HCT116 (cell line): ENCODE data around the gene PPP1R16B. TPM values are rescaled to one million over a fixed set of nuclear protein-coding genes. Genes with fewer than 3 reads are reported as not detected.

Source experiments
- ATAC-seq: fragments of 200-7000 bp; cut with Tn5 transposase; 2 replicates; pipeline ENCODE4 v1.9.1; 2020; ENCODE audit warnings: mild to moderate bottlenecking, moderate library complexity
- BruUV-seq: library from RNA; stranded (reverse); fragments of 400-500 nt; replicated peaks from 2 replicates; lab custom pipeline; 2021; lab: Mats Ljungman, UMichigan
- CTCF ChIA-PET: fragments of 300-600 bp; sonication (Branson Sonifier 250); formaldehyde crosslinking; loops from one replicate; lab custom pipeline; 2021; ENCODE audit warnings: antibody characterized with exemption; lab: Charles Lee
- POLR2A ChIA-PET: fragments of 300-600, 350-600 bp; sonication (Branson Sonifier 250); formaldehyde crosslinking; loops from one replicate; lab custom pipeline; 2021; ENCODE audit warnings: antibody characterized with exemption; lab: Charles Lee
- RAD21 ChIA-PET, 2 experiments: fragments of 300-600 bp; sonication (Branson Sonifier 250); formaldehyde crosslinking; loops; one replicate each; lab custom pipeline; 2023; ENCODE audit warnings: low total read pairs in 2 of 2; ENCODE audit not compliant: uncharacterized antibody in 2 of 2, unreplicated experiment in 2 of 2, low non-redundant PET in 1 of 2; lab: Charles Lee
- DNase-seq: peaks from one replicate; pipeline ENCODE4 v3.0.0-alpha.2; 2010; ENCODE audit warnings: low read depth, low spot score
- H2AFZ ChIP-seq: fragments of 200-600 bp; shearing (Covaris generic), sonication (generic); 2 replicates; pipeline ENCODE4 v1.6.1; 2017; ENCODE audit warnings: low read depth, mixed run types, mixed read lengths, antibody characterized with exemption, low read length; ENCODE audit not compliant: poor library complexity, severe bottlenecking
- H3K27ac ChIP-seq: 2 replicates; pipeline ENCODE4 v1.5.1; 2012; ENCODE audit warnings: low read depth, low read length
- H3K27me3 ChIP-seq: fragments of 200-600 bp; sonication (generic); 2 replicates; pipeline ENCODE4 v1.6.1; 2016; ENCODE audit warnings: mixed run types, low read length, mixed read lengths; ENCODE audit not compliant: insufficient read depth
- H3K36me3 ChIP-seq, 2 experiments: fragments of 200-500 bp in 1 of 2; fragments of 200-600 bp in 1 of 2; sonication (Bioruptor generic) in 1 of 2; sonication (generic) in 1 of 2; 2 replicates each; pipeline versions ENCODE4 v1.5.1 to v1.6.1; 2014 to 2016; ENCODE audit warnings: low read length in 2 of 2, inconsistent platforms in 1 of 2, mixed read lengths in 1 of 2, mixed run types in 1 of 2; ENCODE audit not compliant: insufficient read depth in 2 of 2, control insufficient read depth in 1 of 2
- H3K4me1 ChIP-seq, 2 experiments: fragments of 200-600 bp in 1 of 2; sonication (generic) in 1 of 2; 2 replicates each; pipeline versions ENCODE4 v1.5.1 to v1.6.1; 2012 to 2017; ENCODE audit warnings: low read length in 2 of 2, inconsistent platforms in 1 of 2, mild to moderate bottlenecking in 1 of 2, mixed read lengths in 1 of 2, mixed run types in 1 of 2, moderate library complexity in 1 of 2; ENCODE audit not compliant: insufficient read depth in 2 of 2, control insufficient read depth in 1 of 2
- H3K4me2 ChIP-seq: fragments of 200-600 bp; sonication (generic); 2 replicates; pipeline ENCODE4 v1.6.1; 2017; ENCODE audit warnings: mixed run types, low read length, mixed read lengths
- H3K4me3 ChIP-seq, 2 experiments: fragments of 200-600 bp in 1 of 2; sonication (generic) in 1 of 2; replicated peaks in 1 of 2; 2 replicates each; pipeline ENCODE4 v1.5.1; 2011 to 2016; ENCODE audit warnings: low read length in 2 of 2, control low read depth in 1 of 2, low read depth in 1 of 2, mild to moderate bottlenecking in 1 of 2, mixed read lengths in 1 of 2, mixed run types in 1 of 2
- H3K79me2 ChIP-seq: fragments of 200-600 bp; sonication (generic); 2 replicates; pipeline ENCODE4 v1.6.1; 2017; ENCODE audit warnings: mild to moderate bottlenecking, mixed run types, low read length, moderate library complexity, mixed read lengths; ENCODE audit not compliant: insufficient read depth
- H3K9ac ChIP-seq: fragments of 200-600 bp; sonication (generic); 2 replicates; pipeline ENCODE4 v1.6.1; 2016; ENCODE audit warnings: low read length, mixed read lengths
- H3K9me2 ChIP-seq: fragments of 200-600 bp; sonication (generic), shearing (Covaris generic); 2 replicates; pipeline ENCODE4 v1.6.1; 2017; ENCODE audit warnings: mixed run types, mild to moderate bottlenecking, moderate library complexity; ENCODE audit not compliant: insufficient read depth
- H3K9me3 ChIP-seq, 2 experiments: fragments of 200-500 bp in 1 of 2; fragments of 200-600 bp in 1 of 2; sonication (Bioruptor generic) in 1 of 2; sonication (generic) in 1 of 2; 2 replicates each; pipeline ENCODE4 v1.6.1; 2014 to 2017; ENCODE audit warnings: low read length in 2 of 2, mixed read lengths in 2 of 2, inconsistent platforms in 1 of 2, low read depth in 1 of 2, mild to moderate bottlenecking in 1 of 2, mixed run types in 1 of 2, moderate library complexity in 1 of 2; ENCODE audit not compliant: control insufficient read depth in 1 of 2, insufficient read depth in 1 of 2
- H4K20me1 ChIP-seq: fragments of 200-600 bp; sonication (generic), shearing (Covaris generic); 2 replicates; pipeline ENCODE4 v1.6.1; 2017; ENCODE audit warnings: mixed run types, mild to moderate bottlenecking, moderate library complexity; ENCODE audit not compliant: insufficient read depth
- ATF3 ChIP-seq: IDR thresholded peaks from 2 replicates; pipeline ENCODE4 v1.6.1; 2012
- FOSL1 ChIP-seq: IDR thresholded peaks from 2 replicates; pipeline ENCODE4 v1.6.1; 2012; ENCODE audit warnings: low read depth
- POLR2AphosphoS5 ChIP-seq: IDR thresholded peaks from 2 replicates; pipeline ENCODE4 v1.6.1; 2011; ENCODE audit warnings: mild to moderate bottlenecking, low read depth, low read length, moderate library complexity
- TCF7L2 ChIP-seq: IDR thresholded peaks from 2 replicates; pipeline ENCODE4 v1.7.0; 2011; ENCODE audit warnings: borderline replicate concordance, inconsistent platforms; ENCODE audit not compliant: insufficient read depth, insufficient read length; ENCODE audit errors: extremely low read depth
- YY1 ChIP-seq: IDR thresholded peaks from 2 replicates; pipeline ENCODE4 v1.6.1; 2011; ENCODE audit warnings: low read length, low read depth, moderate library complexity, mild to moderate bottlenecking; ENCODE audit not compliant: insufficient replicate concordance; ENCODE audit errors: extremely low read depth
- ZNF274 ChIP-seq: fragments of 200-500 bp; sonication (Bioruptor generic); IDR thresholded peaks from 2 replicates; pipeline ENCODE4 v1.6.1; 2014; ENCODE audit warnings: mild to moderate bottlenecking, low read depth, low read length, inconsistent platforms
- intact Hi-C: fragments of 100-400 bp; cut with micrococcal nuclease; formaldehyde crosslinking; loops from 2 replicates; pipeline ENCODE4 v1.10.0; 2022
- total RNA-seq: library from RNA; stranded (reverse); gene quantifications from one replicate; pipeline ENCODE4 v1.2.1, GENCODE V29; 2021; ENCODE audit not compliant: unreplicated experiment
- TF ChIP-seq, protein P1 (sequence below), 3 experiments: fragments of 200-600 bp in 1 of 3; sonication (generic) in 1 of 3; IDR thresholded peaks in 2 of 3; conservative IDR thresholded peaks in 1 of 3; 2 replicates each; pipeline ENCODE4 v1.5.1; 2012 to 2017; ENCODE audit warnings: low read depth in 2 of 3, low read length in 2 of 3, antibody characterized with exemption in 1 of 3, borderline replicate concordance in 1 of 3, control low read depth in 1 of 3, mild to moderate bottlenecking in 1 of 3, mixed read lengths in 1 of 3, mixed run types in 1 of 3, moderate library complexity in 1 of 3; ENCODE audit not compliant: insufficient read depth in 1 of 3

PPP1R16B gene
- total RNA-seq, 1 experiment from 2014 or later: 0.52 TPM

GRCh38 chr20:38830356-38830755 lies 24.9 kb downstream of the PPP1R16B start:
- H3K27me3 ChIP-seq: peaks cover 7% of the 10 kb centered on the region; the same call in 1 of the 2 replicates
- H3K4me2 ChIP-seq: no peak overlapping the region
- no peaks in the 10 kb centered on the region for H3K9me2 ChIP-seq
- intact Hi-C loops: no loop called here
- H3K9me3 ChIP-seq: no peaks in the 10 kb centered on the region
- H4K20me1 ChIP-seq: no peaks in the 10 kb centered on the region
- ChIA-PET CTCF (no interaction called here), POLR2A (no interaction called here), RAD21 (no interaction called here)
- no peak overlapping the region for H2AFZ ChIP-seq
- no peaks in the 10 kb centered on the region for H3K36me3 ChIP-seq
- BruUV-seq: no TSS peak
- DNase-seq (no peak), ATAC-seq (no peak)
- H3K27ac ChIP-seq: no peak overlapping the region
- peaks cover 13 to 14% of the 10 kb centered on the region in 2 experiments for H3K4me1 ChIP-seq
- no peak overlapping the region for H3K9ac ChIP-seq
- no peaks in the 10 kb centered on the region for H3K79me2 ChIP-seq
- H3K4me3 ChIP-seq: no peak overlapping the region
- no peak for TF ChIP-seq ZNF274

- Histone ChIP-seq H3K36me3 (no peaks in the 10 kb centered on the region), H3K4me3 (no peak overlapping the region), H3K4me2 (no peak overlapping the region), H2AFZ (no peak overlapping the region), H3K9me2 (no peaks in the 10 kb centered on the region), H4K20me1 (no peaks in the 10 kb centered on the region), H3K9ac (no peak overlapping the region), H3K27me3 (peaks cover 7% of the 10 kb centered on the region; the same call in 1 of the 2 replicates), H3K9me3 (no peaks in the 10 kb centered on the region), H3K4me1 (peaks cover 5 to 6% of the 10 kb centered on the region in 2 experiments), H3K27ac (no peak overlapping the region), H3K79me2 (no peaks in the 10 kb centered on the region)
- intact Hi-C loops: no loop called here
- CTCF ChIA-PET: no interaction called here
- DNase-seq: no peak
- BruUV-seq: no TSS peak
- POLR2A ChIA-PET: no interaction called here
- no peak for ATAC-seq
- TF ChIP-seq POLR2AphosphoS5 (no peak), FOSL1 (no peak), ZNF274 (no peak), ATF3 (no peak), TCF7L2 (no peak), YY1 (no peak)
- TF ChIP-seq, protein P1, sequence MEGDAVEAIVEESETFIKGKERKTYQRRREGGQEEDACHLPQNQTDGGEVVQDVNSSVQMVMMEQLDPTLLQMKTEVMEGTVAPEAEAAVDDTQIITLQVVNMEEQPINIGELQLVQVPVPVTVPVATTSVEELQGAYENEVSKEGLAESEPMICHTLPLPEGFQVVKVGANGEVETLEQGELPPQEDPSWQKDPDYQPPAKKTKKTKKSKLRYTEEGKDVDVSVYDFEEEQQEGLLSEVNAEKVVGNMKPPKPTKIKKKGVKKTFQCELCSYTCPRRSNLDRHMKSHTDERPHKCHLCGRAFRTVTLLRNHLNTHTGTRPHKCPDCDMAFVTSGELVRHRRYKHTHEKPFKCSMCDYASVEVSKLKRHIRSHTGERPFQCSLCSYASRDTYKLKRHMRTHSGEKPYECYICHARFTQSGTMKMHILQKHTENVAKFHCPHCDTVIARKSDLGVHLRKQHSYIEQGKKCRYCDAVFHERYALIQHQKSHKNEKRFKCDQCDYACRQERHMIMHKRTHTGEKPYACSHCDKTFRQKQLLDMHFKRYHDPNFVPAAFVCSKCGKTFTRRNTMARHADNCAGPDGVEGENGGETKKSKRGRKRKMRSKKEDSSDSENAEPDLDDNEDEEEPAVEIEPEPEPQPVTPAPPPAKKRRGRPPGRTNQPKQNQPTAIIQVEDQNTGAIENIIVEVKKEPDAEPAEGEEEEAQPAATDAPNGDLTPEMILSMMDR (IDR thresholded peaks at IDR 0.05 in 2 of 3, conservative IDR thresholded peaks at IDR 0.05 in 1 of 3; ENCODE audit: borderline replicate concordance in 1 of 3, insufficient read depth in 1 of 3, low read depth in 2 of 3, low read length in 2 of 3): no peak
- RAD21 ChIA-PET: no interaction called here
These were observed 25.7 kb downstream of the PPP1R16B start for GRCh38 chr20:38831049-38831691.
